GM19240 (cell line): ENCODE data around the gene CRISP2.

ENCODE experiments used
- DNase-seq: peaks from one replicate; pipeline ENCODE4 v3.0.0; 2011; ENCODE audit warnings: low spot score; ENCODE audit not compliant: insufficient read length

Gene CRISP2

GRCh38 chr6:49662231-49662891, 51.0 kb downstream of the CRISP2 start:
- DNase-seq = no peak

DNA sequence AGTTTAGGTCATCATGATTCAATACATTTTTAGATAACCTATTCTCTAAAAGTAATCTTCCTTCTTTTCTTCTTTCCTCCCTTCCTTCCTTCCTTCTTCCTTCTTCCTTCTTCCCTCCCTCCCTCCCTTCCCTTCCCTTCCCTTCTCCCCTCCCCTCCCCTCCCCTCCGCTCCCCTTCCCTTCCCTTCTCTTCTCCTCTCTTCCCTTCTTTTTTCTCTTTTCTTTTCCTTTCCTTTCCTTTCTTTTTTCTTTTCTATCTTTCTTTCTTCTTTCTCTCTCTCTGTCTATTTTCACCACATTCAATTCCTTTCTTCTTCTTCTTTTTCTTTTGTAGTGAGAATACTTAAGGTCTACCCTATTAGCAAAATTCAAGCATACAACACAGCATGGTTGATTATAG, 59.4 kb downstream of the CRISP2 start:
- no peak for DNase-seq

GRCh38 chr6:49653438-49653837, 59.9 kb downstream of the CRISP2 start:
- DNase-seq = no peak

DNA sequence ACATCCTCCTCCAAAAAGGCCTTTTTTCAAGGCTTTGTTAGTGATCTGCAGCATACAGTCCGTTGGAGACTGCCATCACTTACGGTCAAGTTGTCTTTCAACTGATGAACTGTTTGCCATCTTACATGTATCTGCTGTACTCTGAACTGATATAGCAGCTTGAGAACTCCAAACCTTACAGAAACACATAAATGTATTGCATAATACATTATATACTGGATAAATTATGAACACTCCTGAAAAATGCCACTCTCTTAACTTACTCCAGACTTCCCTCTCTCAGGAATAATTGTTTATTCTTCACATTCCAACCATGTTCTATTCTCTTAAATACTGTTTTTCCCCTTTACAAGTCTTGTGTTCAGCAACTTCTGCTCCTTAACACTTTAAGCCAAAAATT, 62.1 kb downstream of the CRISP2 start:
- no peak for DNase-seq

GRCh38 chr6:49649988-49650387, 63.4 kb downstream of the CRISP2 start:
- no peak for DNase-seq

- no peak for DNase-seq
These were observed 65.3 kb downstream of the CRISP2 start for GRCh38 chr6:49648036-49648435.

DNA sequence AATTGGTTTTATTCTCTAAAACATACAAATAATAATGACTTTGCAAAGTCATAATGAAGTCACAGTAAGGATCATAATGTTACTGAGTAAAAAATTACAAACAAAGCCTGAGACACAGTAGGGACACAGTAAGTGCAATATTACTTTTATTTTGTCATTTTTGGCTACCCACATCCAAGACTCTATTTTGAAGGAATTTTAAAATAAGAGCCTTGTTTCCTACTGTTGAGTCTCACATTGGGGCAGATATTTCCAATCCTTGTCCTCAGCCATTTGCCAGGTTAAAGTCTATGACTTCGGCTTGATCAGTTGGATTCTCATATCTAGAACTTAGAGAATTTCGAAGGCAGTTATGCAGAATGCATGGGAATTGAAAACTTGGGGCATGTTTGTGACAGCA, 65.9 kb downstream of the CRISP2 start:
- no peak for DNase-seq

DNA sequence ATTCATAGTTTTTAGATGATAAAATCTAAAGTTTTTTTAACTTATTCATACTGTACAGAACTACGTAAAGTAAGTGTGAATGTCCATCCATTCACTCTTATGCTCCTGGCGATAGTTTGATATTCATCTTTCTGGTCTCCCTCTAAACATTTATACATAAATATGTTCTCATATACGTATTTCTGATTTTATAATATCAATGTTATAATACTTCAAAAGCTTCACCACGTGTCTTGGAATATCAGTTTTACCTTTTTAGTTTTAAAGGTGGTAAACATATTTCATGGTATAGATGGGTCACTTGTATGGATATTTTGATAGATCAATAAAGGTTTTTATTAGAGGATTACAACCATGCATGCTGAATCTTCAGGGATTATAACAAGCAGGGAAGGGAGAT, 66.4 kb downstream of the CRISP2 start:
- no peak for DNase-seq

DNA sequence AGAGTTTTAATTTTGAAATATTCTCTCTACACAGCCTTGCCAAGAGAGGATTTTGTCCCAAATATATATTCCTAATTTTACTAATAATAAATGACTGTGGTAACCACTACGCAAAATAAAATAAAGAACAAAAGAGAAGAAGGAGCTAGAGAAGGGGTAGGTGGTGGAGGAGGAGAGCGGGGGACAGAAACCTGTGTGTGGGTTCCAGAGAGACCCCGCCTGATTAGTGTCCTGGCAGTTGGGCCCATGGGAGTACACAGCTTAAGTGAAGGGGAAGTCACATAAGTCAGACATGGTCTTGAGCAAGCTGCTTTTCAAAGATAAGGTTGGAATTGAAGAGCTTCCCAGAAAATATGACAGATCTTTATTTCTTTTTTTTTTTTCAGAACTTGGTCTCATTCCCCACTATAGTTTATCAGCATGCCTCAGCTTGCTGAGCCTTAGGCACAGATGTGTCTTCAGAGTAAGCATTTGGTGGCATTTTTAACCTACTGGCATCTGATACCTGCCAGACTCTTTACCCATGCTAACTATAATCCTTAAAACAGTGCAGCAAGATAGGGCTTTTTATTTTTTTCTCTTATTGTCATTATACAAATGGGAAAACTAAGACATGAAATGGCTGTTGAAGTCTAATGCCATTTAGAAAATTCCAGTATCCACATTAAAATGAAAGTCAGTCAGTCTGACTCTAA, 67.1 kb downstream of the CRISP2 start:
- no peak for DNase-seq

DNA sequence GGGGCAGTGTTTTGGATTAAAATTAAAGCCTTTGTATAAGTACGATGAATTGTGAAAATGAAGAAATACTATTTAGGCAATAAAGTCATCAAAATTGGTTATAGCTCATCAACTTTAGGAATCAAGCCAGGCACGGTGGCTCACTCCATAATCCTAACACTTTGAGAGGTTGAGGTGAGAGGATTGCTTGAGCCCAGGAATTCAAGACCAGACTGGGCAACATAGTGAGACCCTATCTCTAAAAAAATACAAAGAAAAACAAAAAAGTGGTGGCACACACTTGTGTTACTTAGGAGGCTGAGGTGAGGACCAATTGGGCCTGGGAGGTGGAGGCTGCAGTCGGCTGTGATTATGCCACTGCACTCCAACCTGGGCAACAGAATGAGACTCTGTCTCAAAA, 68.2 kb downstream of the CRISP2 start:
- DNase-seq = no peak
